ENCODE results near the gene CDH23.

CDH23 gene

GRCh38 chr10:71553432-71553831 is 156.7 kb downstream of the CDH23 start:
- Histone ChIP-seq H3K4me1 (peaks cover 13% of the 10 kb centered on the region), H3K9me3 (ENCODE audit: control insufficient read depth, low read length) (no peaks in the 10 kb centered on the region), H3K36me3 (ENCODE audit: control insufficient read depth, insufficient read depth, low read length) (no peaks in the 10 kb centered on the region), H3K9ac (no peak overlapping the region), H3K4me2 (ENCODE audit: low read length) (no peak overlapping the region), H3K79me2 (no peaks in the 10 kb centered on the region), H3K4me3 (ENCODE audit: low read depth, low read length) (no peak overlapping the region), H3K27me3 (ENCODE audit: control insufficient read depth, insufficient read depth, low read length) (no peaks in the 10 kb centered on the region), H2AFZ (no peak overlapping the region), H3K27ac (no peak overlapping the region)
- TF ChIP-seq CTCF (IDR thresholded peaks at IDR 0.05) = no peak

GRCh38 chr10:71554671-71555070 is 158.0 kb downstream of the CDH23 start:
- Histone ChIP-seq H3K4me1 (peaks cover 9% of the 10 kb centered on the region), H2AFZ (no peak overlapping the region), H3K79me2 (no peaks in the 10 kb centered on the region), H3K27ac (no peak overlapping the region), H3K9ac (no peak overlapping the region), H3K27me3 (ENCODE audit: control insufficient read depth, insufficient read depth, low read length) (no peaks in the 10 kb centered on the region), H3K9me3 (ENCODE audit: control insufficient read depth, low read length) (no peaks in the 10 kb centered on the region), H3K36me3 (ENCODE audit: control insufficient read depth, insufficient read depth, low read length) (no peaks in the 10 kb centered on the region), H3K4me2 (ENCODE audit: low read length) (no peak overlapping the region), H3K4me3 (ENCODE audit: low read depth, low read length) (no peak overlapping the region)
- no peak for TF ChIP-seq CTCF (IDR thresholded peaks at IDR 0.05)

- Histone ChIP-seq H3K4me3 (ENCODE audit: low read depth, low read length) (no peak overlapping the region), H3K9me3 (ENCODE audit: control insufficient read depth, low read length) (no peaks in the 10 kb centered on the region), H3K4me2 (ENCODE audit: low read length) (no peak overlapping the region), H2AFZ (no peak overlapping the region), H3K4me1 (peaks cover 9% of the 10 kb centered on the region), H3K9ac (no peak overlapping the region), H3K27ac (no peak overlapping the region), H3K27me3 (ENCODE audit: control insufficient read depth, insufficient read depth, low read length) (no peaks in the 10 kb centered on the region), H3K36me3 (ENCODE audit: control insufficient read depth, insufficient read depth, low read length) (no peaks in the 10 kb centered on the region), H3K79me2 (no peaks in the 10 kb centered on the region)
- no peak for TF ChIP-seq CTCF (IDR thresholded peaks at IDR 0.05)
These were observed 158.5 kb downstream of the CDH23 start for GRCh38 chr10:71555087-71555723.

GRCh38 chr10:71555724-71556119 is 159.0 kb downstream of the CDH23 start:
- Histone ChIP-seq H3K27me3 (ENCODE audit: control insufficient read depth, insufficient read depth, low read length) (no peaks in the 10 kb centered on the region), H3K27ac (no peak overlapping the region), H3K4me1 (peaks cover 9% of the 10 kb centered on the region), H3K9me3 (ENCODE audit: control insufficient read depth, low read length) (no peaks in the 10 kb centered on the region), H3K36me3 (ENCODE audit: control insufficient read depth, insufficient read depth, low read length) (no peaks in the 10 kb centered on the region), H3K79me2 (no peaks in the 10 kb centered on the region), H2AFZ (no peak overlapping the region), H3K9ac (no peak overlapping the region), H3K4me3 (ENCODE audit: low read depth, low read length) (no peak overlapping the region), H3K4me2 (ENCODE audit: low read length) (no peak overlapping the region)
- no peak for TF ChIP-seq CTCF (IDR thresholded peaks at IDR 0.05)

- H3K9ac ChIP-seq = no peak overlapping the region
- no peaks in the 10 kb centered on the region for H3K9me3 ChIP-seq (ENCODE audit: control insufficient read depth, low read length)
- TF ChIP-seq CTCF (IDR thresholded peaks at IDR 0.05) = no peak
- no peak overlapping the region for H3K27ac ChIP-seq
- H3K4me3 ChIP-seq (ENCODE audit: low read depth, low read length) = no peak overlapping the region
- H2AFZ ChIP-seq = no peak overlapping the region
- H3K79me2 ChIP-seq = no peaks in the 10 kb centered on the region
- no peaks in the 10 kb centered on the region for H3K27me3 ChIP-seq (ENCODE audit: control insufficient read depth, insufficient read depth, low read length)
- no peak overlapping the region for H3K4me2 ChIP-seq (ENCODE audit: low read length)
- H3K36me3 ChIP-seq (ENCODE audit: control insufficient read depth, insufficient read depth, low read length) = no peaks in the 10 kb centered on the region
- H3K4me1 ChIP-seq = no peaks in the 10 kb centered on the region
These were observed 162.3 kb downstream of the CDH23 start for GRCh38 chr10:71558991-71559390.
